Measurements from ENCODE around the gene ITGA3.
"Not testable (repeated sequence)": the region's sequence is repeated elsewhere in the genome, so short reads cannot be mapped to it uniquely, and the experiment has no call there.

ITGA3 gene

GRCh38 chr17:50053654-50053960, 2.3 kb upstream of the ITGA3 start:
- no peak for DNase-seq

GRCh38 chr17:50055055-50055425, 870 bp upstream of the ITGA3 start:
- peak; percentile 49 for DNase-seq

- DNase-seq: peak; percentile 52
Measured at GRCh38 chr17:50056217-50056960, 479 bp downstream of the ITGA3 start.

DNA sequence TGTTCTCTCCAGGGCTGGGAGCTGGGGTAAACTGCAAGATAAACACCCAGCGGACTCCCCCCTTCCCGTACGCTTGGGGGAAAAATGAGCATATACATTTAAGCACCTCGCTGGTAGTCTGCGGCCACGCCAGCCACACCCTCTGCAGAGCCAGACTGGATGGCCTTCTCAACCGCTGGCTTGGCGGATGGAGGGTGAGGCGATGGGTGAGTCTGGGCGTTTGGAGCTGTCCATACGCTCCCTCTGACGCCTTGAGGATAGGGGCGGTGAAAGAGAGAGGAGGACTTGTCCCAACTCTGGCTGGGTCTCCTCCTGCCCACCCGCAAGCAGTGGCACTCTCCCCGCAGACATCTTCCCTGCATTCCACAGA, 1.0 kb downstream of the ITGA3 start:
- DNase-seq: no peak

GRCh38 chr17:50057521-50057991, 1.6 kb downstream of the ITGA3 start:
- DNase-seq: no peak

- DNase-seq: no peak
Measured at GRCh38 chr17:50058296-50058953, 2.5 kb downstream of the ITGA3 start.

DNA sequence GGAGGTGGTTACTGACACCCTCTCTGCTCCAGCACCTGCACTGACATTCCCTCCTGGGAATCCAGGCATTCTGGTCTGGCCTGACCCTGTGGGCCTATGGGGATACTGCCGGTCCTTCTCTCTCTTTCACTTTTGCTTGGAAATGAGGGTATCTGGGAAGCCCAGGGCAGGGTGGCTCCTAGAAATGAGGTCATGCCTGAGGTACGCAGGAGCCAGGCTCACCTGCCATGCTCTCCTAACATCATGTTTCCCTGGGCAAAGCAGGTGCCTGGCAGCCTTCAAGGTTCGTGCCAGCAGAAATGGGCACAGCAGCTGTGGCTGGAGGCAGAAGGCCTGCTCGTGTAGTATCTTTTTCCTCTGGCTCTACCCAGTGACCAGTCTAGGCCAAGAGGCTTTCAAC, 3.3 kb downstream of the ITGA3 start:
- no peak for DNase-seq

- no peak for DNase-seq
Measured at GRCh38 chr17:50059759-50060273, 3.9 kb downstream of the ITGA3 start.

GRCh38 chr17:50060951-50061712, 5.2 kb downstream of the ITGA3 start:
- DNase-seq: no peak

GRCh38 chr17:50061713-50062045, 5.8 kb downstream of the ITGA3 start:
- not testable (repeated sequence) for DNase-seq

DNA sequence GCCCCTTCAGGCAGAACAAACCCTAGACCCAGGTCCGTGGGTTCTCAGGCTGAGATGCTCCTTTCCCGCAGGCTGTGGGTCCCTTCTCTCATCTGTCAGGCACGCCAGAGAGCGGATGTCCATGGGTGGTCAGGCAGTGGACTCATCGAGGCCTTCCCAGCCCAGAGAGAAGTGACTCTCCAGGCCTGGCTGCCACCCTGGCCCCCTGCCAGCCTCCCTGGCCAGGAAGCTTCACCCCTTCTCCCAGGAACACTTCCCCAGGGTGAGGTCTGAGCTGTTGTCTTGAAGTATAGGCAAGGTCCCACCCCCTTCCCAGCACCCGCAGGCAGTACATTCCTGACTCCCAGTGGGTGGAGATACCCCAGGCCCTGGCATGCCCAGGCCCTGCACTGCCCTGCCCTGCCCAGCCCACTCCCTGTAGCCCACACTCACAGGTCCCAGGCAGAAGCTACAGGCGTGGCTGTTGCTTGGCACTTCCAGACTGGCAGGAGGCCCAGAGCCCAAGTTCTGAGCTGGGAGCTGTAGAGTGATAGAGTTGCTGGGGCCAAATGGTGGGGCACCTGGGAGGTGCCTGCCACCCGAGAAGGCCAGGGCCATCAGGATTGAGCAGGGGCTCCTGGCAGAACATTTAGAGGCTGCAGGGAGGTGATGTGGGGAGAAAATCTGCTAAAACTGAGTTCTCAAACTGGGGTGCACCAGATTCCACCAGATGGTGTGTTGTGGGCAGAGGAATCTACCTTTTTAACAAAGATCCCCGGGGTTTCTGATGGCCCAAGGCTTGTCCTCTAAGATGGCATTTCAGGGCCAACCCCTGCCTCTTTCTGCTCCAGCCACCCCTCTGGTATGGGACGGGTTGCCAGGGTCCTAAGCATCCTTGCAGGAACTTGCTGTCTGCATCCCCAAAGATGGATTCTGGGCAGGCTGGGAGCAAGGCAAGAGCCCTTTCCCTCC, 6.7 kb downstream of the ITGA3 start:
- no peak for DNase-seq

GRCh38 chr17:50063561-50064252, 7.8 kb downstream of the ITGA3 start:
- DNase-seq: no peak

DNA sequence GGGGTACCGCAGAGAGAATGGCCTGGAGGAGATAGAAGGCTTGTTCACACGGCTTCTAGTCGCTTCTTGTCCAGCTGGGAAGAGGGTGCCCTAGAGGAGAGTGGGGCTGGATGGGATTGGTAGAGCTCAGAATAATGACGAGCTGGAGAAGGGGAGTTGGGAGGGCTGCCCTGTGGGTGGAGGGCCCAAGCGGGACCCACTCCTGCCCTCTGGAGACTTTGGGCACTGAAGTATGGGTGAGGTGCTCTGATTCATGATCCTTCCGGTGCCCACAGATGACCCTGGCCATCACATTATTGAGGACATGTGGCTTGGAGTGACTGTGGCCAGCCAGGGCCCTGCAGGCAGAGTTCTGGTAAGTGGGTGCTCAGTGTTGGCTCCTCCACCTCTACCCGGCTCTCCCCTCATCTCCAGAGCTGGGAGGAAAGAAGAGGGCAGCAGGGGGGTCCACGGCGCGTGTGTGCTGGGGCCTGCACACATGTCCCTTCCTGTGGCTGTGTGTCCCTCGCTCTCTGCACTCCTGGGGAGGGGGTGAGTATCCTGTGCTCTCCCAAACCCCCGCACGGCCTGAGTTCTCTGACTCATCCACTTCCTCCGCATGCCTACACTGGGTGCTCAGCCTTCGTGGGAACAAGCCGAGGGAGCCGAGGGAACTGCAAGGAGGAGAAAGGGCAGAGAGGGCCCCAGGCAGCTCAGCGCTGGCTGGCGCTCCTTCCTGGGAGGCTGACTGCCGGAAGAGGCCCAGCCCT, 8.5 kb downstream of the ITGA3 start:
- DNase-seq: no peak

DNA sequence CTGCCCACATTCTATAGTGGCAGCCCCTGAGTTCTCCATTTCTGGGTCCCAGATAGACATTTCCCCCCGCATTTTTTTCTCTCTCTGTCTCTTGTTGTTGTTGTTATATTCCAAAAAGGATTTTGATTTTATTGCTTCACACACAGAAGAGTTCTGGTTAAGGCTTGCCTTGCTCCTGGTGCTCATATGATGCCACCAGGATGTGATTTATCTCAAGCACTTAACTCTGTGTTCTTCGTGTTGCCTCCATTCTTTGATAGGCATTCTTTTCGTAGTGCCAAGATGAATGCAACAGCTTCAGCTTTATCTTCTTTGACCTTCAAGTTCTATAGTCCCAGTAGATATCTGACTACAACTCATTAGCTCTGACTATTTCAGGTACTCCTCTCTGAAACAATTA, 9.1 kb downstream of the ITGA3 start:
- DNase-seq: no peak

GRCh38 chr17:50066995-50067394, 11.1 kb downstream of the ITGA3 start:
- DNase-seq: no peak

DNA sequence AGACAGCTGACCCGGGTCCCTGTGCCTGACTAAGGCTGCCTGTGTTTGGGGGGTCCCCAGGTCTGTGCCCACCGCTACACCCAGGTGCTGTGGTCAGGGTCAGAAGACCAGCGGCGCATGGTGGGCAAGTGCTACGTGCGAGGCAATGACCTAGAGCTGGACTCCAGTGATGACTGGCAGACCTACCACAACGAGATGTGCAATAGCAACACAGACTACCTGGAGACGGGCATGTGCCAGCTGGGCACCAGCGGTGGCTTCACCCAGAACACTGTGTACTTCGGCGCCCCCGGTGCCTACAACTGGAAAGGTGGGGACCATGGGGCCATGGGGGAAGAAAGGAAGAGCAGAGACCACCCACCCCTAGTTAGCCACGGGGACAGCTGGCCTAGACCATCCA, 12.1 kb downstream of the ITGA3 start:
- no peak for DNase-seq

- DNase-seq: no peak
Measured at GRCh38 chr17:50070908-50071680, 15.2 kb downstream of the ITGA3 start.

DNA sequence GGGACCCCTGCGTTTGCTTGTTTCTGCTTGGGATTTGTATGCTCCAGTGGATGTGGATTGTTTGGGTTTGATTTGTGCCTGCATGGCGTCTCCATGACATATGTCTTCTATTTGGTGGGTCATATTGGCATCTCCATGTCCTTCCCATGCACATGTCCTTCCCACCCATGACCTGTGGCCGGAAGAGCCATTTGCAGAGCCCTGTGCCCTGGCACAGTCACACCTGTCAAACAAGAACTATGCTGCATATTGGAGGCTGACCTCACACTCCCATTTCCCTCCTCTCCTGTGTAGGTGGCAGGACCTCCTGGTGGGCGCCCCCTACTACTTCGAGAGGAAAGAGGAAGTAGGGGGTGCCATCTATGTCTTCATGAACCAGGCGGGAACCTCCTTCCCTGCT, 15.8 kb downstream of the ITGA3 start:
- no peak for DNase-seq

DNA sequence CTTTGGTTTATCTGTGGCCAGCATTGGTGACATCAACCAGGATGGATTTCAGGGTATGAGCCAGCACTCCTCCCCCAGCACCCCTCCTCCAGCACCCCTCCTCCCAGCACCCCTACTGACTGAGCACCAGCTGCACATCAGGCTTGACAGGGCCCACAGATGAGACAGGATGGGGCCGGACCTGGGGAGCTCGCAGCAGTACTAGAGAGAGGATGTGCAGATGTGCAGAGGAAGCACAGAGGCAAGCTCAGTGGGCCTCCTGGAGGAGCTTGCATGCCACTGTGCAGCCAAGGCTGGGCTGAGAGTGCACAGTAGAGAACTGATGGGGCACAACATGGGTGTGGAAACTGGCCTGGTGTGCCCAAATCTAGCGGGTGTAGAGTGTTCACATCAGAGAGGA, 16.2 kb downstream of the ITGA3 start:
- DNase-seq: no peak

- no peak for DNase-seq
Measured at GRCh38 chr17:50072925-50073324, 17.0 kb downstream of the ITGA3 start.

GRCh38 chr17:50074227-50074626, 18.3 kb downstream of the ITGA3 start:
- DNase-seq: no peak
